ENCODE results near the gene GLCCI1.
"Not testable (repeated sequence)": the region's sequence is repeated elsewhere in the genome, so short reads cannot be mapped to it uniquely, and the experiment has no call there.

Gene GLCCI1

DNA sequence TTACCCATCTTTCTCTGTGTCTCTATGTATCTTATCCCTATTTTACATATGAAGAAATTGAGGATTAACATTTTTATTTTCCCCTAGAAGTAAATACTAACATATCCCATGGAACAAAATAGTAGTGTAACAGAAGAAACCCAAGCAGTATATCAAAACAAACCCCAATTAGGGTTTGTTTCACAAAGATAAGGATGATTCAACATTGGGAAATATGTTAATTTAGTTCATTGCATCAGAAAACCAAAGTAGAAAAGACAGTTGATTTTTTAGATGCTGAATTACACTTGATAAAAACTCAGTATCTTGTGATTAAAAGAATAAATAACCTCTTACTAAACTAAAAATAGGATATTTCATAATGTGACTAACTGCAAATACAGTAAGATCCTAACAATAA is 87.8 kb downstream of the GLCCI1 start:
- no peak for DNase-seq

DNA sequence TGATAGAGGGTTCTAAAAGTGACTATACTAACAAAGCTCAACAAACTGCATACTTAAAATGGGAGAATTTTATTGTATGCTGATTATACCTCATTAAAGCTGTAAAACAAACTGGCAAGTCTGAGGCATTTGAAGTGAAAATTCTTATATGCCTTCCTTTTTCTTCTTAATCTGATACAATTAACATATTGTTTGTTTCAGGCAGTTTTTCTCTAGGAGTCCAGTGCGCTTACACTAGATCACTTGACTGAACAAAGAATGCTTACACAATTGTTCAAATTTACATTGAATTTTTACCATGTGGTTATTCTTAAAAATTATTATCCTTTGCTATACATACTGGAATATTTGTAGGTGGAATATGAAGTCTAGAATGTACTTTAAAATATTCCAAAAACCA is 89.0 kb downstream of the GLCCI1 start:
- no peak for DNase-seq

DNA sequence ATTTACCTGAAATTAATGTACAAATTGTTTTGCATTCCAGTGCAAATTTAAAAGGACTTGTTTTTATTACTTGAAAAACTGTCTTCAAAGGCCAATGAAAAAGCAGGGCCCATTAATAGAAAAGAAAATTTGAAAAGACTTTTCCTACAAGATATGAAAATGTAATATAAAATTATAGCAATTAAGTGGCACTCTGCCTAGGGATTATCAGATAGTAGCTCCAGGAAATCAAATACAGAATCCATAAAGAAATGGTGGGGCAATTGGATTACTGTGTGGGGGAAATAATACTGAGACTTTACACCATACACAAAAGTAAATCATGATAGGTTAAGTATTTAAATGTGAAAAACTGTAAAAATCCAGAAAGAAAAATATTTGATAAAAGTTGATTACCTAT is 89.7 kb downstream of the GLCCI1 start:
- no peak for DNase-seq

DNA sequence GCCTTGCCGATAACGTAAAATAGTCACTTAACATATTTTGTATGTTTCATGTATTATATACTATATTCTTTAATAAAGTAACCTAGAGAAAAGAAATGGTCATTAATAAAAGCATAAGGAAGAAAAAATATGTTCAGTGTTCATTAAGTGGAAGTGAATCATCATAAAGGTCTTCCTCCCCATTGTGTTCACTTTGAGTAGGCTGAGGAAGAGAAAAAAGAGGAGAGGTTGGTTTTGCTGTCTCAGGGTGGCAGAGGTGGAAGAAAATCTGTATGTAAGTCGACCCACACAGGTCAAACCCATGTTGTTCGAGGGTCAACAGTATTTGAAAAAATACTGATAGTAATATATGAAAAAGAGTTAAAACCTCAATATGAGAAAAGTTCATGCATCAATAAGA is 90.3 kb downstream of the GLCCI1 start:
- DNase-seq = no peak

DNA sequence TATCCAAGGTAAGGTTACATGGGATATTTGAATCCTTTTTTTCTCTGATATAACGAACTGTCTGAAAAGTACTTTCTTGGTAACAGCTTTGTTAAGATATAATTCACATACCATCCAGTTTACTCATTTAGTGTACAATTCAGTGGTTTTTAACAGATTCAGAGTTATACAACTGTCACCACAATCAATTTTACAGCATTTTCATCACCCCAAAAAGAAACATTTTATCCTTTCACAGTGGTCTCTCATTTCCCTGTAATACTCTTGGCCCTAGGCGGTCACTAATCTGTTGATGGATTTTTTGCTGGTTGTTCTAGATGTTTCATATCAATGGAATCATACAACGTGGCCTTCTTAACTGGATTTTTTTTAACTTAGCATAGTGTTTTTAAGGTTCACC is 91.6 kb downstream of the GLCCI1 start:
- DNase-seq = no peak

DNA sequence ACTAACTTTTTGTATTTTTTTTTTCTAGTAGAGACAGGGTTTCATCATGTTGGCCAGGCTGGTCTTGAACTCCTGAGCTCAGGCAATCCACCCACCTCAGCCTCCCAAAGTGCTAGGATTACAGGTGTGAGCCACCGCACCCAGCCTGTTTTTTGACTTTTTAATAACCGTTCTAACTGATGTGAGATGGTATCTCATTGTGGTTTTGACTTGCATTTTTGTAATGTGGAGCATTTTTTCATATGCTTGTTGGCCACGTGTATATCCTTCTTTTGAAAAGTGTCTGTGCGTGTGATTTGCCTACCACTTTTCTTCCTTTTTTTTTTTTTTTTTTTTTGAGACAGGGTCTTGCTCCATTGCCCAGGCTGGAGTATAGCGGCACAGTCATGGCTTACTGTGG is 94.7 kb downstream of the GLCCI1 start:
- not testable (repeated sequence) for DNase-seq

DNA sequence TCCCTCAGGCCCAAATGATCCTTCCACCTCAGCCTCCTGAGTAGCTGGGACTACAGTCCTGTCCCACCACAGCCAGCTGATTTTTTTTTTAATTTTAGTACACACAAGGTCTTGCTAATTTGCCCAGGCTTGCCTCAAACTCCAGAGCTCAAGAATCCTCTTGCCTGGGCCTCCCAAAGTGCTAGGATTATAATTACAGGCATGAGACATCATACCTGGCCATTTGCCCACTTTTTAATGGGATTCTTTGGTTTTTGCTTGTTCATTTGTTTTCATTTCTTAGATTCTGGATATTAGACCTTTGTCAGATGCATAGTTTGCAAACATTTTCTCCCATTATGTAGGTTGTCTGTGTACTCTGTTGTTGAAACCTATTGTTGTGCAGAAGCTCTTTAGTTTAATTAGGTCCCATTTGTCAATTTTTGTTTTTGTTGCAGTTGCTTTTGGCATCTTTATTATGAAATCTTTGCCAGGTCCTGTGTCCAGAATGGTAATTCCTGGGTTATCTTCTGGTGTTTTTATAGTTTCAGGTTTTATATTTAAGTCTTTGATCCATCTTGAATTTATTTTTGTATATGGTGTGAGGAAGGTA is 95.2 kb downstream of the GLCCI1 start:
- DNase-seq = no peak

DNA sequence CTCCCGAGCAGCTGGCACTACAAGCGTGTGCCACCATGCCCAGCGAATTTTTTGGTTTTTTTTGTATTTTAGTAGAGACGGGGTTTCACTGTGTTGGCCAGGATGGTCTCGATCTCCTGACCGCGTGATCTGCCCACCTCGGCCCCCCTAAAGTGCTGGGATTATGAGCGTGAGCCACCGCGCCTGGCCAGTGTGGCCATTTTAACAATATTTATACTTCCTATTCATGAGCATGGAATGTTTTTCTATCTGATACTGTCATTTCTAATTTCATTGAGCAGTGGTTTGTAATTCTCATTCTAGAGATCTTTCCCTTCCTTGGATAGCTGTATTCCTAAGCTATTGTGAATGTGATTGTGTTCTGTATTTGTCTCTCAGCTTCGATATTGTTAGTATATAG is 96.2 kb downstream of the GLCCI1 start:
- DNase-seq = no peak

DNA sequence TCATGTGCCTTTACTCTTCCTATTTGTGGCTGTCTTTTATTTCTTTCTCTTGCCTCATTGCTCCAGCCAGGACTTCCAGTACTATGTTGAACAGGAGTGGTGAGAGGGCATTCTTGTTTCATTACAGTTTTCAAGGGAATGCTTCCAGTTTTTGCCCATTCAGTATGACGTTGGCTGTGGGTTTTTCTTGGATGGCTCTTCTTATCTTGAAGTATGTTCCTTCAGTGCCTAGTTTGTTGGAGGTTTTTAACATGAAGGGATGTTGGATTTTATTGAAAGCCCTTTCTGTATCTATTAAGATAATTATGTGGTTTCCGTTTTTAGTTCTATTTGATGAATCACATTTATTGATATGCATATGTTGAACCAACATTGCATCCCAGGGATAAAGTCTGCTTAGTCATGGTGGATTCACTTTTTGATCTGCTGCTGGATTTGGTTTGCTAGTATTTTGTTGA is 96.8 kb downstream of the GLCCI1 start:
- DNase-seq = no peak

DNA sequence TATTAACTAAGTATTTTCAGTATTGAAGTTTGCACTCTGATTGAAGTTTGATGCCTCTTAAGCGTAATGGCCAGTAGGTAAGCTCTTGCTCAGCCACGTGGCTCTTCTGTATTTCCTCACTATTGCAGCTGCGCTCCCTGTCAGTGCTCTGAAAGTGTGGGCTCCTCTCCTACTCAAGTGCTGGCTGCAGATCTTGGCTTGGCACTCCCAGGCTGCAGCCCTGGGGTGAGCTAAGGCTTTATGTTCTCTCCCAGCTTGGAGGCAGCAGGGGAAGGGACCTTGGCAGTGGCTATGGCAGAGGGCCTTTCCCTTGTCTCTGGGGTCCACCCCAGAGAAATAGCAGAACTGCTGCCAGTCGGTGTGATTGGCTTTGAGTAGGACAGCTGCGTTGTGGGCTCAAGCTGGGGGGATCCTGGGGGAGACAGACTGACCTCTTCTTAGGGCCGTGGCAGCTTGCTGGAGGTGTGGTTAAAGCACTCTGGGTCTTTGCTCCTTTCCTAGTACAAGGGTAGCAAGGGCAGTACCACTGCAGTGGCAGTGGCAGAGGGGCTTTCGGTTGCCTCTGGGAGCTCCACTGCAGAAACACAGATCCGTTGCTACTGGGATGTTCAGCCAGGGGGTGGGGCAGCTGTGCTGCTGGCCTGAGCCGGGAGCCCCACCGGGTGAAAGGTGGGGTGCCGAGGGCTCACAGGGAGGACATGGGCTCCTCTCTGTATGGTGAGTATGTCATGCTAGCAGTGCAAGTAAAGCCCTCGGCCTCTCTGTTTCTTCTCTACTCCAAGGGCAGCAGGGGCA is 100.5 kb downstream of the GLCCI1 start:
- DNase-seq = no peak

DNA sequence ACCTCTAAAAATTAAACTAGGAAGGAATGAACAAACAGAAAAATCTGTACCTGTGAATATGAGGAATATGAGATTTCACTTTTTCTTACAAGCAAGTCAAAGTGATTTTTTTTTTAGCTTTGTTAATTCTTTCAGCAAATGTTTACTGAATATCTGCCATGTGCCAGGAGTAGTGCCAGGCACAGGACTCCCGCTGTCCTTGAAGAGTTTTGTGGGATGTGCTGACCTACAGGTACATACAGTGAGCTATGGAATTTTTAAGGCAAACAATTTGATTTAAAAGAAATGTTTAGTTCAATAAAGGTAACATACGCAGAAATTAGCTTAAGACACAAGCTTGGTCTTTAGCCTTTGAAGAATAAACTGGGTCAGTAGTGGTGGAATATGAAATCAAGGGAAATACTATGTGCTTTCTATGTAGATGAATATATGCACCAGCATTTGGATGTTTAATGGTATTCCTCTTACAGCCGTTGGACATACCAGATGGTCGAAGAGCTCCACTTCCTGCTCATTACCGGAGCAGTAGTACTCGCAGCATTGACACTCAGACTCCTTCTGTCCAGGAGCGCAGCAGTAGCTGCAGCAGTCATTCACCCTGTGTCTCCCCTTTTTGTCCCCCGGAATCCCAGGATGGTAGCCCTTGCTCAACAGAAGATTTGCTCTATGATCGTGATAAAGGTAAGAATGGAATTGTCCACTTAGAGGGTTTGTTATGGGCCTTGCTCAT is 102.0 kb downstream of the GLCCI1 start:
- DNase-seq = no peak

DNA sequence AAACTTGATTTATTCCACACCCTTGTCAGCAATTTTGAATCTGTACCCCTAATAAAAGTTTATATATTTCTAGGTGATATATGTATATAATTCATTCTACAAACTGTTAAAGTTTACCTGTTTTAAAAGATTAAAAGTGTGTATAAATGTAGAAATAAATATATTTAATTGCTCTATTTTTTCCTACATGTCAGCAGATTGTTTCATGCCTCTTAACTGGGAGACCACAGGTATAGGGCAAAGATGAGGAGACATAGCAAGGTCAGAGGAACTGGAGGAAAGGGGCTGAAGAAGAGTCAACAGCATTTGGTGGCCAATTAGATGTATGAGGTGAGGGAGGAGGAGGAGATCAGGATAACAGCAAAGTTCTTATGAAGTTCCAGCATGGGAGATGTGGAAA is 109.8 kb downstream of the GLCCI1 start:
- no peak for DNase-seq

DNA sequence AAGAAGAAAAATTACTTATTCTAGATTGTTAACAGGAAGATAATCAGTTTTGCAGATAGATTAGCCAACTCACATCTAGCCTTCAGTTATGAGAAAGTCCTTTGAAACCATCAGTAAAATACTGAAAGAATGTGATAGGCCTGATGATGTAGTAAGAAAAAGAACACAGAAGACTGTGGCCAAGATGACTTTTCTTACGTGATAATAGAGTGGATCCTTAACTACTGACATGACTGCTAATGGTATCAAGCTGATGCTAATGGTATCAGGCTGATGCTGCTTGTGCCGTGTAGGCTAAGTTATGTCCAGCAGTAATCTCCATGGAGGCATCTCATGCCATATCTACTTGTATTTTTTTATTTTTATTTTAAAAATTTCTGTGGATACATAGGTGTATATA is 114.2 kb downstream of the GLCCI1 start:
- DNase-seq = no peak

DNA sequence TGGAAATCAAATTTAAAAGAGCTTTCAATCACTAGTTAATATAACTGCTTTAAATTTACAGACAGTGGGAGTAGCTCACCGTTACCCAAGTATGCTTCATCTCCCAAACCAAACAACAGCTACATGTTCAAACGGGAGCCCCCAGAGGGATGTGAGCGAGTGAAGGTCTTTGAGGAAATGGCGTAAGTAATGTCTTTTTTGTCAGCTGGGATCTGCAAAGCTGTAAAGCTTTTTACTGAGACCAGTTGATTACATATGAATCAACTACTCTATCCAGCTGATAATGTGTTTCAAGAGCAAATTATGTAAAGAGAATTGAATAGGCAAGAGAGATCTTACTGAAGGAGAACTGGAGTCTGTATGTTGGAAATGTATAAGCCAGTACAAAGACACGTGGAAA is 116.2 kb downstream of the GLCCI1 start:
- no peak for DNase-seq

DNA sequence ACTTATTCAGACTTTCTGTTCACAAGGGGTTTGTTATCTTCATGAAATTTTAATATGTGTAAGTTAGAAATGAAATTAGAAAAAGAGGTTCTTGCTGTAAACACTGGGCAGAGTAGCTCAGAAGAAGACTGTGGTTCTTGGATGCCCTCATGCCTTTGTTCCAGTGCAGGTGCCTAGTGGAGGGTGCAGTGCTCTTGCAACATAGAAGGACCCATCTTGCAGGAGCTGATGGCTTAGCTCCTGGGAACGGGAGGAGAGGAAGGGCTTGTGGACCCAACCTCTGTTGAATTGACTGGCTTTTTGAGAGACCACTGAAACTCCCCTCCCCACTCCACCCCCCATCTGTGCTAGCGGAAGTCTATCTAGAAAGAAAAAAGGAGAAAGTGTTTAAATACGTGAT is 116.8 kb downstream of the GLCCI1 start:
- DNase-seq = no peak

DNA sequence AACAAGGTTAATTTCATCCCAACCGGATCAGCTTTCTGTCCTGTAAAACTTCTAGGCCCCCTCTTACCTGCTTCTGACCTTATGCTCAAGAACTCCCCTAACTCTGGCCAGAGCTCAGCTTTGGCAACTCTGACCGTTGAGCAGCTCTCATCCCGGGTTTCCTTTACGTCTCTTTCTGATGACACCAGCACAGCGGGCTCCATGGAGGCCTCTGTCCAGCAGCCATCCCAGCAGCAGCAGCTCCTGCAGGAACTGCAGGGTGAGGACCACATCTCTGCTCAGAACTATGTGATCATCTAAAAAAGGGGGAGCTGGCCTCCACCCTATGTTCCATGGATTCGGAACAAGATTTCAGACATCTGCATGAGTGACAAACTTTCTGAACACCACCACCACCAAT is 117.6 kb downstream of the GLCCI1 start:
- no peak for DNase-seq

DNA sequence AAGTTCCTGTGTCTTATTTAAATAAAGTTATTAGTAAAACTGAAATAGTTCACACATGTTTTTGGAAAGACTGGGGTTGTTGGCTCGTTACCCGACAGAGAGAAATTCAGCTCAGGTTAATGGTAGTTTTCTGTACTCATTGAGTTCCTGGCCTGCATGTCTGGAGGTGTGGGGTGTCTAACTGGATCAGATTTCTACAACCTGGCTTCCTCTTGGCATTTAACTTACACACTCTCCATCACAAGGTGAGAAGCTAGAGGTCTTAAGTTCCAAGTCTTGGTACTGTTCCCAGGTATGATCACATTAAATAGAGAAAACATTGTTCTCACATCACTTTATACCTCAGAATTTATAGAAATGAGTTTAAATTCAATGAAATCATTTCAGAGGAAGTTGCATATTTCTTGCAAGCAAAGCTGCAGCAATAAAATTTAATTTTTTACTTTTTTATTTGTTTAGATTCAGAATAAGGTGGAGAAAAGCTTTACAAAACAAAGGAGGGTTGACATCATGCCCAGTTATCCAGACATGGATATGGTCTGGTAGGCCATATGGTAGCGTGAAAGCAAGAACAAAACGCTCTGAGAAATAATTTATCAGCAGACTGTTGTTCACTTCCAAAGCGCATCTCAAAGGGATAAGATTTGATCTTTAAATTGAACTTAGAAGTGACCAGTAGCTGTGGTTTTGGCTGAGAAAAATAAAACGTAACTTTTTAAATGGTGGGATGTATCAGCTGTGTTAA is 120.6 kb downstream of the GLCCI1 start:
- DNase-seq = no peak

DNA sequence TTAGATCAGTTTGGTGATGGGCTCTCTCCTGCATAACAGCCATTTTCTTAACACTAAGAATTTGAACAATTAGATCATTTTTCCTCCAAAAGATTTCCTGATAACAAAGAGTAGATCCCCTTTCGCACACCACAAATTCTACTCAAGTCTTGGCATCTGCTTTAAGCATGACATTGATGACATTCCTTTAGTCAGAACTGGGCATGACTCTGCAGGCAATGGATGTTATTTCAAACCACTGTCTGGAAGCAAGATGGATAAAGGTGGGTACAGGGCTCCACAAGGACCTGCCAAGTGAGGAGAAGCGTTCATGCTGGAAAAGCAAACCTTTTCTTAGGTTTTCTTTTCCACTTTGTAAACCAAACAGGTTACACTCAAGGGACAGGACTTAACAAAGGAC is 123.5 kb downstream of the GLCCI1 start:
- DNase-seq = no peak

DNA sequence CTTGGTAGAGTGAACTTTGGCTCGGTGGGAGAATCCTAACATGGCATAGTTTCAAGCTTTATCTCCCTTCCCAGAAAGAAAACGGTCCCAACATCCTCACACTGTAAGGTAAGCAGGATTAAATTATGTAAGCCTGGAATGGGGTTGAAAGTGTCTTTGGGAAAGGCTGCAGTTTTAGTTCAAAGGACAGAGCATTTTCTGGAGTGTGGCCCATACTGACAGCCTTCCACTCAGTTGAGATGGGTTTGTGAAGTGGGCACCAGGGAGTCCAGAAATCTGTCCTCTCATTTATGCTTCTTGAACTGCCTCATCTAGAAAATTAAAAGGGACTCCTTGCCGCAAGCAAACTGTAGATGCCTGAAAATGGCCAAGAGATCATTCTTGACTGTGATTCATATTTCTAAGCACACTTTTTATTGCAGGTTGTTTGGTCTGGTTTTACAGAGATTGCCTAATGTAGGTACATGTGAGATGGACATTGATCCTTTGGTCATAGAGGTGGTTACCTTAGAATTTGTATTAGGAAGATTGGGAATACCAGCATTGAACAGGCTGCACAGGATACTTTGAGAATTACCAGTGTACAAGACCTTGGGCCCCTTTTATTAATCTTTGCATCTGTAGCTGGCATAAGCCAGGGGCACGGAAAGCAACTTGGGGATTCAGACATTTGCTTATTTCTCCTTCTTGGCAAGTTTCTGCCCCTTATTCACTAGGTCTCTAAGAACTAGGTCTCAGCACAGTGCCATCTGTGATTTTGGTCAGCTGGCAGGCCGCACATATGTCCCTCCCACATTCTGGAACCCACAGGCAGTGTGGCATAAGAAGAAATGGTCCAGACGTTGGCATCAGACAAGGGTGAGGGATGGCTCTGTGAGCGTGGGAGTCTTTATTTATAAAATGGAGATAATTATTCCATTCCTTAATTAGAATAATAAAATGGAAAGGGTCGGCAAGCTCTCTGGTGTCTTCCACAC is 125.9 kb downstream of the GLCCI1 start:
- DNase-seq = no peak

DNA sequence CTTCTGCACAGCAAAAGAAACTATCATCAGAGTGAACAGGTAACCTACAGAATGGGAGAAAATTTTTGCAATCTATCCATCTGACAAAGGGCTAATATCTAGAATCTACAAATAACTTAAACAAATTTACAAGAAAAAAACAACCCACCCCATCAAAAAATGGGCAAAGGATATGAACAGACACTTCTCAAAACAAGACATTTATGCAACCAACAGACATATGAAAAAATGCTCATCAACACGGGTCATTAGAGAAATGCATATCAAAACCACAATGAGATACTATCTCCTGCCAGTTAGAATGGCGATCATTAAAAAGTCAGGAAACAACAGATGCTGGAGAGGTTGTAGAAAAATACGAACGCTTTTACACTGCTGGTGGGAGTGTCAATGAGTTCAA is 132.7 kb downstream of the GLCCI1 start:
- DNase-seq = not testable (repeated sequence)

DNA sequence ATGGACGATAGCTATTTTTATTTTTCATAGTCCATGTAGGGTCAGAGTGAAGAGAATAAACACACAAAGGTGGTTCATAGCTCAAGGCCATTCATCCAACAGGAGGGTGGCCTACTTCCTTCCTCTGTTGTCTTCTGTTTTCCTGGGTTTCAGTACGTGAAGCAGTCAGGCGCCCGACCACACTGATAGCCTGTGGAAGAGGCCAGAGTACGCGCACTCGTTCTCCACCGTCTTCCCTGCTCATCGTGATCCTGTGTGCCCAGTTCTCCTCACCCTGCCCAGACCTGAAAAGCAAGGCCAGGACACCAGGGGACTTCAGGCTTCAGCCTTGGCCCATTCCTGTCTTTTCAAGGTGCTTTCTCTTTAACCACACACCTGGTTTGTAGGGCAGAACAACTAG is 134.7 kb downstream of the GLCCI1 start:
- no peak for DNase-seq

DNA sequence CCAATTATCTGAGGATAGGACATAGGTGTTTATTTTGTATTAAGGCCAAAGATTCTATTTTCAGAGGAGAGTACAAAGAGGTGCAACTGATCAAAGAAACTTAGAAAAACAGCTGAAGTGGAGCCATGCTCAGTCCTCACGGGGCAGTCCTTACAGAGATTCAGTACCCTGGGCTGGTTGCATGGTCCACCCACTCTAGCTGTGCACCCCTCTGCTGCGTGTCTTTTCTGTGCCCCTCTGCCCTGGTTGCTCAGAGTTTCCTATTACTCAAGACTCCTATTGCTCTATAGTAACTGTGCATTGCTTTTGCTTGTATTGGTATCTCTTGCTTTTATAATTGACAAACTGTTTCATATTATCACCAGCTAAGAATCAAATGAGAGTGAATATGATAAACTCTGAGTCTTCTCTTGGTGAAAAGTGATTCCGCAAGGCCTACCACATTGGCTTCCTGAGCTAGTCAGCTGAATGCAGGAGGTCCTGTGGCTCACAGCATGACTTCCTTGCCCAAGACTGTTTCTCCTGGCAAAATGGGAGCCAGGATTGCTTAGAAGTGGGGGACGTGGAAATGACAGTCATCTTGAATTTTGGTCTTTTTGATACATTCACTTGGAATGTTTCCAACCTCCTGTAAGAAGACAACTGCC is 137.0 kb downstream of the GLCCI1 start:
- no peak for DNase-seq
